GM15510 (cell line): ENCODE data around the gene MUC6.

Source experiments
- POLR2A ChIP-seq: IDR thresholded peaks from 3 replicates; pipeline ENCODE4 v1.6.1; 2011; ENCODE audit warnings: borderline replicate concordance; ENCODE audit not compliant: insufficient read length; ENCODE audit errors: extremely low read depth

The MUC6 gene

GRCh38 chr11:1049911-1050580 lies 13.5 kb upstream of the MUC6 start:
- TF ChIP-seq POLR2A = no peak

GRCh38 chr11:1049431-1049891 lies 12.9 kb upstream of the MUC6 start:
- TF ChIP-seq POLR2A = no peak

- no peak for TF ChIP-seq POLR2A
These were observed 12.5 kb upstream of the MUC6 start for GRCh38 chr11:1049071-1049405.

GRCh38 chr11:1048375-1049070 lies 12.0 kb upstream of the MUC6 start:
- no peak for TF ChIP-seq POLR2A

- TF ChIP-seq POLR2A = no peak
These were observed 11.2 kb upstream of the MUC6 start for GRCh38 chr11:1047595-1048156.

- no peak for TF ChIP-seq POLR2A
These were observed 7.6 kb upstream of the MUC6 start for GRCh38 chr11:1044160-1044559.

GRCh38 chr11:1043563-1044096 lies 7.1 kb upstream of the MUC6 start:
- no peak for TF ChIP-seq POLR2A

- TF ChIP-seq POLR2A = no peak
These were observed 6.4 kb upstream of the MUC6 start for GRCh38 chr11:1042626-1043562.

- no peak for TF ChIP-seq POLR2A
These were observed 5.6 kb upstream of the MUC6 start for GRCh38 chr11:1041936-1042608.

GRCh38 chr11:1041471-1041870 lies 5.0 kb upstream of the MUC6 start:
- no peak for TF ChIP-seq POLR2A

GRCh38 chr11:1041149-1041467 lies 4.6 kb upstream of the MUC6 start:
- no peak for TF ChIP-seq POLR2A

- no peak for TF ChIP-seq POLR2A
These were observed 4.1 kb upstream of the MUC6 start for GRCh38 chr11:1040428-1041148.
